HG02610 (cell line): ENCODE data around the gene TEX22.

ENCODE experiments used
- ATAC-seq: cut with Tn5 transposase; IDR thresholded peaks from one replicate; pipeline ENCODE4 v1.9.1; 2021; ENCODE audit warnings: mild to moderate bottlenecking, moderate library complexity; ENCODE audit not compliant: unreplicated experiment

TEX22 gene

DNA sequence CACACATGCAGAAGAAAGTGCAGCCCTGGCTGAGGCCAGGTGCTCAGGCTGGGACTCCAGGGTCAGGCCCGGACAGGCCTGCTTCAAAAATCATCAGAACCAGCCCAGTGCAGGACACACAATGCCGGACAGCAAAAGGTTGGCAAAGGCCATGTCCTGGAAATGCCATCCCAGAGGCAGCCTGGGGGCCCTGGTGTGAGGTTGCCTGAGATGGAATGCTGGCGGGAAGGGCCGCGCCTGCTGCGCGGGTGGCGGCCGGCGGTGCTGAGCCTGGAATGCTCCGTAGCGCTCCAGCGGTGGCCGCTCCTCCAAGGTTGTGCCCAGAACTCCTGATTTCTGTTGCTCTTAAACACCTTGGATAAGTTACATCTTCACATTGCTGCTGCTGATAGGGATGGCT, 54.6 kb downstream of the TEX22 start:
- ATAC-seq: no peak

DNA sequence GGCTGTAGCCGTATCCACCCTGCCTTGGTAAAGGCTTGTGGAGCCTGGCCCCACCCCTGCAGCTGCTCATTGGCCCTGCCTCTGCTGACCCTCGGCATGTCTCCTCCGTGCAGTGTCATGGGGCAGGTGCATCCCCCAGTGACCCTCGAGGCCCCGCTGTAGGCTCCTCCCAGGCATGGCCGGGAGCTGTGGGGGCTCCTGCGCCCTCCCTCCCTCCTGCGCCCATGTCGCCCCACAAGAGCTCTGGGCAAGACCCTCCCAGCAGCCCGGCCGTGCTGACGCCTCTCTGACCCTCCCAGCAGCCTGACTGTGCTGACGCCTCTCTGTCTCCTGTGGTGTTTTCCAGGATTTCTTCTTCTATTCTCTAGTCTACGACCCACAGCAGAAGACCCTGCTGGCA, 55.5 kb downstream of the TEX22 start:
- no peak for ATAC-seq

DNA sequence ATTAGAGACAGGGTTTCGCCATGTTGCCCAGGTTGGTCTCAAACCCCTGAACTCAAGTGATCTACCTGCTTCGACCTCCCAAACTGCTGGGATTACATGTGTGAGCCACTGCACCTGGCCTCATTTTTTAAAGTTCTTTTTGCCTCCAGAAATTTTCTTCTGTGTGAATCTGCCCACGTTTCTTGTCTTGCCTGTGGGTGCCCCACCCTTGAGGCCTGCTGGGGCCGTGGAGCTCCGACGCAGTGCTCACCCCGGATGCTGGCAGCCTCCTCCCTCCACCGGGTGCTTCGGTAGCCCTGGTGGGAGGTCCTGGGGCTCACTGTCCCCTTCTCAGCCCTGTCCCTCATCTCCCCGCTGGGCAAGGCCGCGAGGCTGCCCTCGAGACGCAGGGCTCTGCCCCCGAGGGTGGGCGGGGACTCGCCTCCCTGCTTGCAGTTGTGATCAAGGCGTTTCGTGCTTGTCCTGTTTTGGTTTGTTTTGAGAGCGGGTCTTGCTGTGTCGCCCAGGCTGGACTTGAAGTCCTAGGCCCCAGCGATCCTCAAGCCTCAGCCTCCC, 56.8 kb downstream of the TEX22 start:
- ATAC-seq: no peak

DNA sequence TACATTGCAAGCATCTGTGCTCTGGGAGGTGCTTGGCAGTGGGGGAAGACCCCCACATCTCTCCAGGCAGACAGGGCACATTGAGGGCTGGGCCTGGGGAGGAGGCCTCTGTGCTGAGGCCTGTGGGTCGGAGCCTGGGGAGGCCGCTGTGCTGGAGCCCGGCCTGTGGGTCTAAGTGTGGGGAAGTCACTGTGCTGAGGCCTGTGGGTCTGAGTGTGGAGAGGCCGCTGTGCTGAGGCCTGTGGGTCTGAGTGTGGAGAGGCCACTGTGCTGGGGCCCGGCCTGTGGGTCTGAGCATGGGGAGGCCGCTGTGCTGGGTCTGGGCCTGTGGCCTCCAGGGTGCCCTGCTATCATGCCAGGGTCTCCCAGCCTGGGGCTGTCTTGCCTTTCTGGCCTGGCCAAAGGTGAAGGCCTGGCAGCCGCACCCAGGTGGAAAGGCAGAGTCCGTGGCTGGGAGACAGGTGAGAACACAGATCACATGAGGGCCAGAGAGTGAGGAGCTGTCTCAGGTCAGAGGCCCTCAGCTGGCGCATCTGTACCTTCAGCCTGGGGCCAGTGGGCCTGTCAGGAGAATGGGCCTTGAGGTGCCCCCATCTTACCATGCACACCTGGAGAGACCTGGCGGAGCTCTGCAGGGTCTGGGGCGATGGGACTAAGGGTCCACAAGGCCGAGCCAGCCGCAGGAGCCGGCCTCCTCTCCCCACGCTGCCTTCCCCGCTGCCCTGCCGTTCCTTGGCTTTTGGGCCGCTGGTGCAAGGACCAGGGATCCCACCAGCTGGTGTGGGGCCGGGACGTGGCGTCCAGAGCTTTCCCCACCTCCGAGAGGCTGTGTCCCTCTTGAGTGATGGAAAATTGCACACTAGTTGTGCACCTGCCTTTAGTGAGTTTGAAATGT, 57.7 kb downstream of the TEX22 start:
- no peak for ATAC-seq

DNA sequence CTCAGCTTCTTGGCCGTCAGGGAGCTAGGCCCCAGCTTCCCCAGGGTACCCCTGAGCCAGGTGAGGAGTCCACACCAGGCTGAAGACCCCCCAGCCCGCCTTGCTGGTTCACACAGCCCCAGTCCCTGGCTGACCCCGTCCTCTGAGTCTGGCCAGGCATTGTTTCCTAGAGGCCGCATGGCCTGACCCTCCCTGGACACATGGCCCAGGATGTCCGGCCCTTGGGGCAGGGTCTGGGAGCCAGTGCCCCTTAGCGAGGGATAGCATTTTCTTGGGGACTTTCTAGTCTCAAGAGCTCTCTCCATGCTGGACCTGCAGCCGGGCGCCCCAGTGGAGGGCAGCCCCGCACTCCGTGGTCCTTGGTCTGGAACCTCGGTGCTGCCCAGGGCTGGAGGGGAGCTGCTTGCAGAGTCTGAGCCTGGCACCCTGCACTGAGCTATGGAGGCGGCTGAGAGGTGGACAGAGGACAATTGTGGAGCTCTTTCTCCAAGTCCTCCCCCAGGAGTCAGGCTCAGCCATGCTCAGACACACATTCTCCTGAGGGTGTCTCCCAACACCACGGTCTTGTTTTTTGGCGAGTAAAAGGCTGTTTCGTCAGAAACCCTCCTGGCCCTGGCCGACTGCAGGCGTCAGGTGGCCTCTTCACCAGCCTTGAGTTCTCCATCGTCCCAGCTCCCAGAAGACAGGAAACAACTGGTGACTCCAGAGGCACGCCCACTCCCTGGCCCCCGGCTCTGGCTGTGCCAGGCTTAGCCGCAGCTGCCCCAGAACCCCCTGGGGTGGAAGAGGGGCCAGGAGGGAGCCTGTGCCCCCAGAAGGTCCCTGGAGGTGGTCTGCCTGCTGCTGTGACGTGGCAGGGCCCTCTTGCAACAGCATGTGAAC, 58.6 kb downstream of the TEX22 start:
- ATAC-seq: no peak

DNA sequence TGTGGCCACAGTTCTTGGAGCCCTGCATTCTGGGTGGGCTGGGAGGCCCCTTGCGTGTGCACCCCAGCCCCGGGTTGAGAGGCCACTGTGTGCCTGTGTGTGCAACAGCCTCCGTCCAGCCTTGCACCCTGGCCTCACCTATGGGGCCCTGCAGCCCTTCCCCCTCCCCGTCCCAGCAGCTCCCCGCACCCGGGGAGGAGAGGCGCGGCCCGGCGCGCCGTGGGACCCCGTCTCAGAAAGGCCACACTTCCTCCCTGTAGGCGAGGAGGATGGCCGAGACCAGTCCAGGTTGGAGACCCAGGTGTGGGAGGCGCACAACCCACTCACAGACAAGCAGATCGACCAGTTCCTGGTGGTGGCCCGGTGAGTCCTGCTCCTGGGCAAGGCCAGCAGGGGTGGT, 59.7 kb downstream of the TEX22 start:
- no peak for ATAC-seq

DNA sequence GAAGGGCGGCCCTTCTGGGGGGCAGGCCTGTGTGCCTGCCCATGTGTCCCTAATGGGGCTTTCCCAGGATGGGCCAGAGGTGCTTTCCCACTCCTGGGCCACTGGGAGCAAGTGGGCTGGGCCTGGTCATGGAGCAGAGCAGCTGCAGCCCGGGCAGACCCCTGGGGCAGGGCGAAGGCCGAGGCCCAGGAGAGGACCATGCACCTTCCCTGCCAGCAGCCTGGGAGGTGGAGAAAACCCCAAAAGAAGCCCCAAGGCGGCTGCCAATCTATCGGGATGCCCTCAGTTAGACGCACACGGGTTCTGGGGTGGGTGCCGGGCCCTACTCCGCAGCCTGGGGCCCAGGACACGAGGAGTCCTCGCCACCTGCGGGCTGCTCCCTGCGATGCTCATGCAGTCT, 60.2 kb downstream of the TEX22 start:
- no peak for ATAC-seq

DNA sequence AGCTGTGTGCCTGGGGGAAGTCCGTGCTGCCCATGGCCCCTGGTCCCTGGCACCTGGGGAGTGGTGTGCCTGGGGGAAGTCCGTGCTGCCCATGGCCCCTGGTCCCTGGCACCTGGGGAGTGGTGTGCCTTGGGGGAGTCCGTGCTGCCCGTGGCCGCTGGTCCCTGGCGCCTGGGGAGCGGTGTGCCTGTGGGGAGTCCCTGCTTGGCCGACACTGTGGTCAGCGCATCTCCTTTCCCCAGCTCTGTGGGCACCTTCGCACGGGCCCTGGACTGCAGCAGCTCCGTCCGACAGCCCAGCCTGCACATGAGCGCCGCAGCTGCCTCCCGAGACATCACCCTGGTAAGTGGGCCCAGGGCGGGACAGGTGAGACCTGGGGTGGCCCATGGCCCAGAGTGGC, 61.8 kb downstream of the TEX22 start:
- no peak for ATAC-seq

DNA sequence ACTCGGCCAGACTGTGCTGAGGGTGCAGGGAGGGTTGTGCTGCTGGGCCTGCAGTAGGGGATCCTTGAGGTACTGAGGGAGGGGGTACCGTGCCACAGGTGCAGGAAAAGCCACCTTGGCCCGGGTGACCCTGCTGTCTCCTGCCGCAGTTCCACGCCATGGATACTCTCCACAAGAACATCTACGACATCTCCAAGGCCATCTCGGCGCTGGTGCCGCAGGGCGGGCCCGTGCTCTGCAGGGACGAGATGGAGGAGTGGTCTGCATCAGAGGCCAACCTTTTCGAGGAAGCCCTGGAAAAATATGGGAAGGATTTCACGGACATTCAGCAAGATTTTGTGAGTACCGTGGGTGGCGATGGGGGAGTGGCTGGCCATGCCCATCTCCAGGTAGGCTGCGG, 62.3 kb downstream of the TEX22 start:
- no peak for ATAC-seq

DNA sequence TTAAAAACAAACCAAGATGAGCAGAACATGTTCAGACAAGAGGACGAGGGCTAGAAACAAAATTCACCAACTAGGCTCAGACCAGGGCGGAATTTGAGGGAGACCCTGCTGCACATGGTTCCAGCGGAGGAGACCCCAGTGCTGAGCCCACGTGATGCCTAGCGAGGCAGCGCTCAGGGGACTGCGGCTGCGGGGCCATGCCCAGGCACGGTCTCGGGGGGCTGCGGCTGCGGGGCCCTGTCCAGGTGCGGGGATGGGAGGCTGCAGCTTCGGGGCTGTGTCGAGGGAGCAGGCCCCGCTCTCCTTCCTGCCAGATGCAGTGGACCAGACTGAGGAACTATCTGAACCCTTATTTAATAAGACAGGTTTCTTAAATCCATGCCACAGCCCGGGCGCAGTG, 63.6 kb downstream of the TEX22 start:
- no peak for ATAC-seq
